Activated naive CD8-positive, alpha-beta T cell treated with anti-CD3 and anti-CD28 coated beads, Interleukin-2, amount 50 U/mL, for 24 hours (primary cell): ENCODE measurements around the gene TRIM65.

Source experiments
- ATAC-seq: fragments of 150-1000 bp; cut with Tn5 transposase; one replicate; pipeline ENCODE4 v1.10.0; 2021
- DNase-seq: peaks from one replicate; pipeline ENCODE4 v3.0.0; 2021
- H3K27ac Mint-ChIP-seq: one replicate; pipeline ENCODE4 v1.8.0; 2021; ENCODE audit warnings: mild to moderate bottlenecking, mixed read lengths
- H3K27me3 Mint-ChIP-seq: one replicate; pipeline ENCODE4 v1.8.0; 2021; ENCODE audit warnings: mixed read lengths
- H3K36me3 Mint-ChIP-seq: one replicate; pipeline ENCODE4 v1.8.0; 2021; ENCODE audit warnings: low read depth, mixed read lengths
- H3K4me1 Mint-ChIP-seq: one replicate; pipeline ENCODE4 v1.8.0; 2021; ENCODE audit warnings: mixed read lengths
- H3K4me3 Mint-ChIP-seq: one replicate; pipeline ENCODE4 v1.8.0; 2021; ENCODE audit warnings: mild to moderate bottlenecking, moderate library complexity, mixed read lengths
- H3K9me3 Mint-ChIP-seq: one replicate; pipeline ENCODE4 v1.8.0; 2021; ENCODE audit warnings: mixed read lengths

Gene TRIM65, protein sequence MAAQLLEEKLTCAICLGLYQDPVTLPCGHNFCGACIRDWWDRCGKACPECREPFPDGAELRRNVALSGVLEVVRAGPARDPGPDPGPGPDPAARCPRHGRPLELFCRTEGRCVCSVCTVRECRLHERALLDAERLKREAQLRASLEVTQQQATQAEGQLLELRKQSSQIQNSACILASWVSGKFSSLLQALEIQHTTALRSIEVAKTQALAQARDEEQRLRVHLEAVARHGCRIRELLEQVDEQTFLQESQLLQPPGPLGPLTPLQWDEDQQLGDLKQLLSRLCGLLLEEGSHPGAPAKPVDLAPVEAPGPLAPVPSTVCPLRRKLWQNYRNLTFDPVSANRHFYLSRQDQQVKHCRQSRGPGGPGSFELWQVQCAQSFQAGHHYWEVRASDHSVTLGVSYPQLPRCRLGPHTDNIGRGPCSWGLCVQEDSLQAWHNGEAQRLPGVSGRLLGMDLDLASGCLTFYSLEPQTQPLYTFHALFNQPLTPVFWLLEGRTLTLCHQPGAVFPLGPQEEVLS

DNA sequence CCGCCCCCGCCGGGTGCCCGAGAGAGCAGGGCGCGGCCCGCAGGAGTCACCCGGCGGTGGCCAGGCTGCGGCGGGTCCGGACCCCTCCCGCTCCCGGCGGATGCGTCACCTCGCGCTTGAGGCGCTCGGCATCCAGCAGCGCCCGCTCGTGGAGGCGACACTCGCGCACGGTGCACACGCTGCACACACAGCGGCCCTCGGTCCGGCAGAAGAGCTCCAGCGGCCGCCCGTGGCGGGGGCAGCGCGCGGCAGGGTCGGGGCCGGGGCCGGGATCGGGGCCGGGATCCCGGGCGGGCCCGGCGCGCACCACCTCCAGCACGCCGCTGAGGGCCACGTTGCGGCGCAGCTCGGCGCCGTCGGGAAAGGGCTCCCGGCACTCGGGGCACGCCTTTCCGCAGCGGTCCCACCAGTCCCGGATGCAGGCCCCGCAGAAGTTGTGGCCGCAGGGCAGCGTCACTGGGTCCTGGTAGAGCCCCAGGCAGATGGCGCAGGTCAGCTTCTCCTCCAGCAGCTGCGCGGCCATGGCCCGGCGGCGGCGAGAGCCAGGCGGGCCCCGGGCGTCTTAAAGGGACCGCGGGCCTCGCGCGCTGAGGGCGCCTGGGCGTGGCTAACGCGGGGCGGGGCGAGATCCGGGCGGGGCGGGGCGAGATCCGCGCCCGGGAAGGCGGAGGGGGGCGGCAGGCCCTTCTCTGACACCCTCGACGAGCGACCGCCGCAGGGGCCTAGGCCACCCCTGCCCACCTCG, at the start of gene TRIM65:
TSS of gene TRIM65 (minus strand) at position 537 of the 745 bp plus-strand sequence. CDS start at position 523, 14 bp downstream.
- ATAC-seq (peak; percentile 78), DNase-seq (peak; percentile 85)
- H3K27ac Mint-ChIP-seq = peak within 1 kb of the TSS; percentile 93
- H3K36me3 Mint-ChIP-seq = peaks cover 10% of the 10 kb centered on the region
- no peaks in the 10 kb centered on the region for H3K9me3 Mint-ChIP-seq
- H3K27me3 Mint-ChIP-seq = no peaks in the 10 kb centered on the region
- peaks cover 23% of the 10 kb centered on the region for H3K4me1 Mint-ChIP-seq
- H3K4me3 Mint-ChIP-seq = peak within 1 kb of the TSS; percentile 90

DNA sequence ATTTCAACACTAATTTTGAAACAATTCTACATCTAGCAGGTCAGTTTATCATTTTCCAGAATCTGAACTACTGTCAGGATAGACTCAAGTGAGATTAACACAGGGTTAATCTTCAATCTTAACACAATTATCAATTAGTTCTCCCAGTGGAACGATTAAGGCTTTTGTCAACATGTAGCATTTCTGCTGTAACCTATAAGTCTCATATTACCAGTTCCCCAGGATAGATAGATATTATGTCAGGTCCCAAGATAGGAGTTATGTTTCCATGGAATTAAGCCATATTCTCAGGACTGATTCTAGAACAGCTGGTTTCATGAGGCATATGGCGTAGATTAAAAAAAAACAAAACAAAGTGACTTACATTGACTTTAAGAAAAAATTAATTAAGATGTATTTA, 48.5 kb upstream of the TRIM65 start:
- peaks cover 12% of the 10 kb centered on the region for H3K4me1 Mint-ChIP-seq
- H3K27ac Mint-ChIP-seq = no peak overlapping the region
- no peaks in the 10 kb centered on the region for H3K9me3 Mint-ChIP-seq
- DNase-seq (no peak), ATAC-seq (no peak)
- no peaks in the 10 kb centered on the region for H3K27me3 Mint-ChIP-seq
- no peak overlapping the region for H3K4me3 Mint-ChIP-seq
- peaks cover 5% of the 10 kb centered on the region for H3K36me3 Mint-ChIP-seq

DNA sequence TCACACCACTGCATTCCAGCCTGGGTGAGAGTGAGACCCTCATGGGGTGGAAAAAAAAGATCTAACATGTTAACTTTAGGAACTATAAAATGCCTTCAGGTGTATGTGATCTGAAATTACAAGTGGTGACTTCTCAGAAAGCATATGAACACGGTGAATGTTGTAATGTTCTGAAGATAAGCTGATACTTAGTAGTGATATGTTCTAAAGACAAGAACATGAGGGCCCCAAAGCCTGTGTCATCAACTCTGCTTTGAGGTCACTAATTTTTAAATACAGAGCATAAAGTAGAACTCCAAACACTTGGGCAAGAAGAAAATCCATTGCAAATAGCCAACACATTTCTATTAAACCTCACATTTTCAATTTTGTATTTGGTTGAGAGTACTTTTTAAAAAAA, 46.7 kb upstream of the TRIM65 start:
- peaks cover 17% of the 10 kb centered on the region for H3K4me1 Mint-ChIP-seq
- H3K27ac Mint-ChIP-seq = no peak overlapping the region
- no peaks in the 10 kb centered on the region for H3K27me3 Mint-ChIP-seq
- H3K9me3 Mint-ChIP-seq = no peaks in the 10 kb centered on the region
- H3K4me3 Mint-ChIP-seq = no peak overlapping the region
- no peak for DNase-seq
- no peaks in the 10 kb centered on the region for H3K36me3 Mint-ChIP-seq
- no peak for ATAC-seq

DNA sequence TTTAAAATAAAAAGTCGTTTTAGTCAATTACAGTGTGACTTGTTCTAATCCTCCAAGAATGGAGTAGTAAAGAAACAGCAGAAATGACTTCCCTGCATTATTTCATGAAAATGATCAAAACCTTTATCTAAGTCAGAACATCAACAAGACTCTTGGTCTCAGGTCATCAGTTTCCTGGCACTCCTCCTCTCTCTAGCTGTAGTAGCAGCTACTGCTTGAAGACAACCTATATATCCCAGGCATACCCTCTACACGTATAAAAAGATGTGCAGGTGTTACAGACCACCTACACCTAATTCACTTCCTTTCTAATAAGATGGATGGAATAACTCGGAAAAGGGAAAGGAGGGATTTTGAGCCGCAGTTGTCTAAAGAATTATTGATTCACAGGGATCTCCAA, 45.7 kb upstream of the TRIM65 start:
- no peaks in the 10 kb centered on the region for H3K9me3 Mint-ChIP-seq
- peaks cover 17% of the 10 kb centered on the region for H3K4me1 Mint-ChIP-seq
- H3K36me3 Mint-ChIP-seq = no peaks in the 10 kb centered on the region
- no peak for DNase-seq
- no peak overlapping the region for H3K27ac Mint-ChIP-seq
- ATAC-seq = no peak
- H3K27me3 Mint-ChIP-seq = no peaks in the 10 kb centered on the region
- H3K4me3 Mint-ChIP-seq = no peak overlapping the region

DNA sequence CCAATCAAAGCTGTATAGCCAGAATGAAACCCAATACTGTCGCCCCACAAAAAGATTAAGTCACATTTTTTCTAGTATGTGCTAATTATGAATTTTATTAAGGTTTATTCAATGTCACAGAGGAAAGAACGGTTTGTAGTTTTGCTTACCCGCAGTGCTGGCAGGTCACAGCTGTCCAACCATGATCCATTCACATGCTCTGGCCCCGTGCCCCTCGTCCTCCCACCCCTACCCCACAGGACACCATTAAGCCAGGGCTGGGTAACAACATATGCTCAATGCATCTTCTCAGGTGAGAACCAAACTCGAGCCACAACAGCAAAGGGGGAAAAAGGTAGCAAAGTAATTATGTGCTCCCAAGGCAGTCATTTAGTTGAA, 44.7 kb upstream of the TRIM65 start:
- H3K4me3 Mint-ChIP-seq = peak overlapping the region; percentile 91
- peak overlapping the region; percentile 58 for H3K27ac Mint-ChIP-seq
- DNase-seq (no peak), ATAC-seq (no peak)
- no peaks in the 10 kb centered on the region for H3K27me3 Mint-ChIP-seq
- peaks cover 17% of the 10 kb centered on the region for H3K4me1 Mint-ChIP-seq
- no peaks in the 10 kb centered on the region for H3K36me3 Mint-ChIP-seq
- H3K9me3 Mint-ChIP-seq = no peaks in the 10 kb centered on the region

DNA sequence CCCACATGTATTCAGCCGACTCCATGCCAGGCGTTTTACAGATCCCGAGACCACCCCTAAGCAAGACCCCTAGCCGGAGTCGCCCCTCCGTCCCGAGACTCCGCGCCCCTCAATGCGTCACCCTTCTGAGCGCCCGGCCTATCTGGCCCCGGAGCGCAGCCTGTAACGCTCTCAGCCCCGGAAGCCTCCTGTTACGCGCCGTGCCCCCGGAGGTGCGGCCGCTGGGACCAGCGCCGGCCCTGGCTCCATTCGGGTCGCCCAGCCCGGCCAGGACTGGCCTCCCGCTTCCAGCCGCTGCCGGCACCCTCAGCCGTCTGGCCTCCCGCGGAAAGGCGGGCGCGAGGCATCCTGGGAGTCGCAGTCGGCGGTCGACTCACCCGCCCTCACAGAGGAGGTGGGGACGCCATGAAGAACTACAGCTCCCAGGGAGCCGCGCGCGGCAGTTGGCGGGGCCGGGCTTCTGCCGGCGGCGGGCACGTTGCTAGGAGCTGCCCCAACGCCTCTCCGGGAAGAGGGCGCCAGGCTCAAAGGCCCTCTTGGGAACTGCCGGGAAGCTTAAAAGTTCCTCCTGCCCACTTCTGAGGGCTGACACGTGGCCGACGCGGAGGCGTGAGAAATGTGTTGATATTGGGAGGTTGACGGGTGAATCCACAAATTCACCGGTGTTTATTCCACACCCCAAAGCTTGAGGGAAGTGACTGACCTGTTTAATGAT, 44.1 kb upstream of the TRIM65 start, which contains the start of gene FBF1:
TSS of gene FBF1 (minus strand) at position 316 of the 715 bp plus-strand sequence. CDS start 2,893 bp downstream, outside the sequence.
- DNase-seq (peak; percentile 90), ATAC-seq (peak; percentile 99)
- no peaks in the 10 kb centered on the region for H3K9me3 Mint-ChIP-seq
- H3K27me3 Mint-ChIP-seq = no peaks in the 10 kb centered on the region
- peaks cover 17% of the 10 kb centered on the region for H3K4me1 Mint-ChIP-seq
- H3K4me3 Mint-ChIP-seq = peak within 1 kb of the TSS; percentile 91
- H3K27ac Mint-ChIP-seq = peak within 1 kb of the TSS; percentile 84
- no peaks in the 10 kb centered on the region for H3K36me3 Mint-ChIP-seq

DNA sequence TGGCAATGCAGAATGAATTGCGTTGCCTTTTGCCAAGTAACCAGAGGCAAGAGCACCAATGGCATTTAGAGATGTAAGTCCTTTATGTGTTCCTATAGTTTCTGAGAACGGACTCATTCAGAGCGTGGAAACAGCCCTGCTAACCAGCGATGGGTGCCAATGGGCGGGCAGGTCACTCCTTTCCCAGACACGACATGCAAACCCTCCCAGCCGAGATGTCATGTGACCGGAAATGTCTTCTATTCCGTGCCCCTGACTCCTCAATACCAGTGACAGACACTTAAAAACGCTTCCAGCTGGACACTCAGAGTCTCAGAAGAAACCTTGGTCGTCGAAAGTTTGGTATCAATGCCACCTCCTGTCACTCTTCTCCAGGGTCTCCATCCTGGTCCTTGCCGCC, 40.9 kb upstream of the TRIM65 start:
- no peak overlapping the region for H3K4me3 Mint-ChIP-seq
- H3K36me3 Mint-ChIP-seq = peaks cover 2% of the 10 kb centered on the region
- peaks cover 17% of the 10 kb centered on the region for H3K4me1 Mint-ChIP-seq
- no peak overlapping the region for H3K27ac Mint-ChIP-seq
- H3K9me3 Mint-ChIP-seq = no peaks in the 10 kb centered on the region
- no peak for ATAC-seq
- DNase-seq = no peak
- no peaks in the 10 kb centered on the region for H3K27me3 Mint-ChIP-seq

DNA sequence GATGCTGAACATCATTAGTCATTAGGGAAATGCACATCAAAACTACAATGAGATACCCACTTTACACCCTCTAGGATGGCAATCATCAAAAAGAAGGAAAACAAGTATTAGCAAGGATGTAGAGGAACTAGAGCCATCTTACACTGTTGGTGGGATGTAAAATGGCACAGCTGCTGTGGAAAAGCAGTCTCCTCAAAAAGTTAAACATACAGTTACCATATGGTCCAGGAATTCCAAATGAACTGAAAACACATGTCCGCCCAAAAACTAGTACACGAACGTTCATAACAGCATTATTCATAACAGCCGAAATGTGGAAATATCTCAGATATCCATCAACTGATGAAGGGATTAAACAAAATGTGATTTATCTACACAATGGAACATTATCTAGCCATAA, 37.1 kb upstream of the TRIM65 start:
- H3K27ac Mint-ChIP-seq = no peak overlapping the region
- H3K36me3 Mint-ChIP-seq = peaks cover 2% of the 10 kb centered on the region
- no peak for ATAC-seq
- no peaks in the 10 kb centered on the region for H3K4me1 Mint-ChIP-seq
- no peak for DNase-seq
- no peaks in the 10 kb centered on the region for H3K9me3 Mint-ChIP-seq
- H3K27me3 Mint-ChIP-seq = no peaks in the 10 kb centered on the region
- H3K4me3 Mint-ChIP-seq = no peak overlapping the region

DNA sequence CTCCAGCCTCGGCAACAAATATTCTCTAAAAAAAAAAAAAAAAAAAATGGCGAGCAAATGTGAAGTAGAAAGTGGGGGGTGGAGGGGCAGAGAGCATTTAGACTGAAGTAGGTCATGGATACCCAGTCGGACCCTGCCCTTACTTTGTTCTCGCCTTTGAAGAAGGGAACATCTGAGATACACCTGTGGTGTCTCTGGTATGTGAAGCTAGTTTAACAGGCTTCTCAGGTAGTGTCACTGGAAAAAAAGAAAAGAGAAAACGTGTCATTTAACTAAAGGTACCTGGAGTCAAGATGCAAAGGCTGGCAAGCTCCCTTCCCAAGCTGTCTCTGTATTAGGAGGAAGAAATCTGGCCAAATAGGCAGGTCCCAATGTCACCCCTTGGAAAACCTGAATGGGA, 36.1 kb upstream of the TRIM65 start:
- H3K27ac Mint-ChIP-seq = no peak overlapping the region
- no peaks in the 10 kb centered on the region for H3K27me3 Mint-ChIP-seq
- DNase-seq (no peak), ATAC-seq (no peak)
- no peaks in the 10 kb centered on the region for H3K9me3 Mint-ChIP-seq
- peaks cover 4% of the 10 kb centered on the region for H3K36me3 Mint-ChIP-seq
- H3K4me1 Mint-ChIP-seq = no peaks in the 10 kb centered on the region
- H3K4me3 Mint-ChIP-seq = no peak overlapping the region

DNA sequence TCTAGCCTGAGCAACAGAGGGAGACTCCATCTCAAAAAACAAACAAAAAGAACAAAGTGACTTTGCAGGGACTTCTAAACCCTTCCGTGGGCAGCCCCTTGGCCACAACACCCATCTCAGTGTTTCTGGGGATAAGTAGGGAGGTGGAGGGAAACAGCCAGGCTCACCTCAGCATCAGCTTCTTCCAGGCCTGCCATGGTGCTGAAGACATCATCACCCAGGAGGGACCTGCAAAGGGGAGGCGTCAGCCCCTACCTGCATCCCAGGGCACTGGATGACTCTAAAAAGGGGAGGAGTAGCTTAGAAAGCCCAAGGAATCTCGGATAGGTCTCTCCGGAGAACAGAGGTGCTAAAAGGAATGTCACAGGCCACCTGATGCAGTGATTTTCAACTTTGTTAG, 34.3 kb upstream of the TRIM65 start:
- no peak for DNase-seq
- Mint-ChIP-seq H3K9me3 (no peaks in the 10 kb centered on the region), H3K36me3 (peaks cover 4% of the 10 kb centered on the region), H3K4me3 (no peak overlapping the region), H3K27ac (no peak overlapping the region), H3K27me3 (no peaks in the 10 kb centered on the region), H3K4me1 (no peaks in the 10 kb centered on the region)
- ATAC-seq = no peak

DNA sequence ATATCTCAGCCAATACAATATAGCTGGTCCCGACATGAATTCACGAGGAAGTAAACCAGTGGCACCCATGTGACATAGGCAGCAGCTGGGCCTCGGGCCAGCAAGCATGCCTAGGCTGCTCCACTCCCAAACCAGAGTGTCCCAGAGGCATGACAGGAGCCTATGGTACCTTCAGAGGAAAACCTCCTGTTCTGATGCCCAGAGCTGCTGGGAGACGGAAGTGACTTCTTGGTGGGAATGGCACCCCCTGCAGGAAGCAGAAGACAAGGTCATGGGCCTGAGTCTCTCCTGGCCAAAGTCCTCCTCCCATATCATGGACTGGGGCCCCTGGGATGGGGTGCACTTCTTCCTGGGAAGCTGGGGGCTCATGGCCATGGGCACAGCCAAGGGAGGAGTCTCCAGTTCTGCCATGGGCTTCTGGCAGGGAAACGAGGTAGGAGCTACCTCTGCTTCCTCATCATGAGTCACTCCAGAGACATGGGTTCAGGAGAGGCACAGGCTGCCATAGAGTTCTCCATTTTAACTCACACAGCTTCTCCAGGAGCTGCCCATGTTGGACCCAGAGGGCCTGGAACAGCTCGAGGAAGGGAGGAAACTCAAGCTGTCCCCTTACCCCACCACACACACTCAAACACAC, 30.7 kb upstream of the TRIM65 start:
- Mint-ChIP-seq H3K4me3 (no peak overlapping the region), H3K9me3 (no peaks in the 10 kb centered on the region), H3K27ac (no peak overlapping the region), H3K36me3 (peaks cover 3% of the 10 kb centered on the region), H3K4me1 (no peaks in the 10 kb centered on the region), H3K27me3 (no peaks in the 10 kb centered on the region)
- ATAC-seq = no peak
- DNase-seq = no peak

DNA sequence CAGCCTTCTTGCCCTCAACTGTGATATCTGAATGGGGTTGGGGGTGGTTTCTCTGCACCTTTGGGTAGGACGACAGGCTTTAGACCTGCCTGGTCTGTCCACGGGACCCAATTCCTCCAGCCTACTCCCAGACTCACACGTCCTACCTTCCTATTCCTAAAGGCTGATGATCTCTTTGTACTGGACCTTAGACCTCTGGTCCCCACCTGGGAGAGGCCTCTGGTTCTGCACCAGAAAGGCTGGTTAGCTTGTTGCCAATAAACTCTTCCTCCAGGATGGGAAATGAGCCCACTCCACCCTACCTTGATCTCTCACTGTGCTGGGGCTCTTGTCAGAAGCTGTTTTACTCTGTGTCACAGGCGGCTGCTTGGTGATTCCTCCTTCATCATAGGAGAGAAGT, 29.7 kb upstream of the TRIM65 start:
- Mint-ChIP-seq H3K27ac (no peak overlapping the region), H3K36me3 (peaks cover 7% of the 10 kb centered on the region), H3K27me3 (no peaks in the 10 kb centered on the region), H3K9me3 (no peaks in the 10 kb centered on the region), H3K4me3 (no peak overlapping the region), H3K4me1 (no peaks in the 10 kb centered on the region)
- DNase-seq (no peak), ATAC-seq (no peak)

DNA sequence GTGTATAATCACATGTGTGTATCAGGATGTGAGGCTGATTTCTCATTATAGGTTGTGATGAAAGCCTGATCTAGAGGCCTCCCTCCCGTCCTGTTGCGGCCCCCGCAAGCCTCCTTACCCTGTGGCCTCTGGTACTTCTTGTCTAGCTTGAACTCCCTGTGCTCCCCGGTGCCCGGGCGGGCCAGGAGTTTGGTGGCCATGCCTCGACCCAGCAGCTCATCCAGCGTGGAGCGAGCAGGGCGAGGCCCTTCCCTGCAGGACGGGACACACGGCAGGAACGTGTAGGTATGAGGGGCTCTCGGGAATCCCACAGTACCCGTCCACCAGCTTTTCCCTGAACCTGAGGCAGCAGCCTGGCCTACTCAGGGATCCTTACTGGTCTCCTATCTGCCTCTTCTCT, 29.2 kb upstream of the TRIM65 start:
- Mint-ChIP-seq H3K9me3 (no peaks in the 10 kb centered on the region), H3K27me3 (no peaks in the 10 kb centered on the region), H3K4me3 (no peak overlapping the region), H3K27ac (no peak overlapping the region), H3K36me3 (peaks cover 7% of the 10 kb centered on the region), H3K4me1 (no peaks in the 10 kb centered on the region)
- no peak for DNase-seq
- ATAC-seq = no peak

DNA sequence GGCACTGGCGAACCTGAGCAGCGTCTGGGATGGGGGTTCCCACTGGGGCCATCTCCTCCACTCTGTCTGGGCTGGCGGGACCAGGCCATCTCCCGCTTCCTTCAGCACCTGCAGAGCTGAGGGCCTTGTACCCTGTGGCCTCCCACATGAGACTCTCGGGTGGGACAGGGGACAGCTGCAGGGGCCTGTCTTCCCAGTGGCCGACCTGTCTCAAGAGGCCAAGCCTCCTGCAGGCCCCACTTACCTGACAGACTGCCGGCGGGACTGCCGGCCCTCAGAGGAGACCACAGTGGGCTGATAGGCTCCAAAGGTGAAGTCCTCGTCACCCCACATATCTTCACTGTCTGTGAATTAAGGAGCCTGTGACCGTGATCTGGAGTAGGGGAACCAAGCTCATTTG, 28.4 kb upstream of the TRIM65 start:
- Mint-ChIP-seq H3K4me1 (no peaks in the 10 kb centered on the region), H3K27me3 (no peaks in the 10 kb centered on the region), H3K9me3 (no peaks in the 10 kb centered on the region), H3K4me3 (no peak overlapping the region), H3K27ac (no peak overlapping the region), H3K36me3 (peaks cover 7% of the 10 kb centered on the region)
- ATAC-seq (no peak), DNase-seq (no peak)
